ENCODE results near the gene BTBD2.

BTBD2 gene

GRCh38 chr19:2050349-2050990 lies 35.0 kb upstream of the BTBD2 start:
- DNase-seq = no peak

- no peak for DNase-seq
Measured at GRCh38 chr19:2049741-2050348, 34.3 kb upstream of the BTBD2 start.

GRCh38 chr19:2048959-2049740 lies 33.6 kb upstream of the BTBD2 start:
- DNase-seq = no peak

- no peak for DNase-seq
Measured at GRCh38 chr19:2048104-2048958, 32.8 kb upstream of the BTBD2 start.

- DNase-seq = no peak
Measured at GRCh38 chr19:2047449-2048103, 32.1 kb upstream of the BTBD2 start.

- no peak for DNase-seq
Measured at GRCh38 chr19:2047076-2047448, 31.5 kb upstream of the BTBD2 start.

GRCh38 chr19:2046046-2046907 lies 30.8 kb upstream of the BTBD2 start:
- no peak for DNase-seq

- DNase-seq = no peak
Measured at GRCh38 chr19:2045501-2046045, 30.1 kb upstream of the BTBD2 start.

- no peak for DNase-seq
Measured at GRCh38 chr19:2044709-2045500, 29.4 kb upstream of the BTBD2 start.

- no peak for DNase-seq
Measured at GRCh38 chr19:2043961-2044708, 28.6 kb upstream of the BTBD2 start.

GRCh38 chr19:2043251-2043641 lies 27.7 kb upstream of the BTBD2 start:
- no peak for DNase-seq

GRCh38 chr19:2042485-2043250 lies 27.2 kb upstream of the BTBD2 start:
- no peak for DNase-seq

GRCh38 chr19:2041683-2042484 lies 26.4 kb upstream of the BTBD2 start:
- DNase-seq = peak; percentile 97

GRCh38 chr19:2041433-2041682 lies 25.8 kb upstream of the BTBD2 start:
- DNase-seq = no peak

- no peak for DNase-seq
Measured at GRCh38 chr19:2040647-2041432, 25.3 kb upstream of the BTBD2 start.

- no peak for DNase-seq
Measured at GRCh38 chr19:2039959-2040646, 24.6 kb upstream of the BTBD2 start.

Data from right forelimb (tissue), 1 donor.